ENCODE results near the gene RAX2. TPM values are rescaled to one million over a fixed set of nuclear protein-coding genes. Genes with fewer than 3 reads are reported as not detected.
A peak's percentile ranks its signal among the peaks of the same experiment; 100 is the strongest.

The RAX2 gene
- total and polyA plus RNA-seq, 2 donors: 0.07 to 0.09 TPM

GRCh38 chr19:3725640-3726310 lies 46.3 kb downstream of the RAX2 start:
- peaks cover 27 to 54% of the 10 kb centered on the region in 2 donors for H3K27me3 ChIP-seq (ENCODE audit: control insufficient read depth in 2 of 2, insufficient read depth in 1 of 2, low read length in 1 of 2)
- DNase-seq (ENCODE audit: low read depth in 6 of 9, low spot score in 9 of 9): no peak
- H3K36me3 ChIP-seq (ENCODE audit: control insufficient read depth in 2 of 2, insufficient read depth in 2 of 2, low read length in 1 of 2): no peaks in the 10 kb centered on the region
- H3K4me3 ChIP-seq (ENCODE audit: low read length in 2 of 2): no peak overlapping the region
- WGBS: 39% methylated on average over 14 of the region's 14 CpGs
- H3K4me1 ChIP-seq (ENCODE audit: control insufficient read depth in 2 of 2, insufficient read depth in 2 of 2, low read length in 2 of 2): peaks cover 0 to 10% of the 10 kb centered on the region in 2 donors
- peaks cover 4 to 20% of the 10 kb centered on the region in 2 donors for H3K9me3 ChIP-seq (ENCODE audit: control insufficient read depth in 2 of 2, insufficient read depth in 1 of 2, low read length in 1 of 2)
- H3K27ac ChIP-seq (ENCODE audit: low read depth in 1 of 2, low read length in 1 of 2): no peak overlapping the region

GRCh38 chr19:3725121-3725520 lies 46.9 kb downstream of the RAX2 start:
- H3K4me1 ChIP-seq (ENCODE audit: control insufficient read depth in 2 of 2, insufficient read depth in 2 of 2, low read length in 2 of 2): peaks cover 0 to 10% of the 10 kb centered on the region in 2 donors
- 84% methylated on average over 3 of the region's 3 CpGs for WGBS
- peaks cover 4 to 20% of the 10 kb centered on the region in 2 donors for H3K9me3 ChIP-seq (ENCODE audit: control insufficient read depth in 2 of 2, insufficient read depth in 1 of 2, low read length in 1 of 2)
- no peak overlapping the region for H3K27ac ChIP-seq (ENCODE audit: low read depth in 1 of 2, low read length in 1 of 2)
- no peaks in the 10 kb centered on the region for H3K36me3 ChIP-seq (ENCODE audit: control insufficient read depth in 2 of 2, insufficient read depth in 2 of 2, low read length in 1 of 2)
- H3K27me3 ChIP-seq (ENCODE audit: control insufficient read depth in 2 of 2, insufficient read depth in 1 of 2, low read length in 1 of 2): peaks cover 30 to 61% of the 10 kb centered on the region in 2 donors
- H3K4me3 ChIP-seq (ENCODE audit: low read length in 2 of 2): no peak overlapping the region
- no peak for DNase-seq (ENCODE audit: low read depth in 6 of 9, low spot score in 9 of 9)

GRCh38 chr19:3723883-3724282 lies 48.1 kb downstream of the RAX2 start:
- WGBS: 65% methylated on average over 8 of the region's 8 CpGs
- Histone ChIP-seq H3K9me3 (ENCODE audit: control insufficient read depth in 2 of 2, insufficient read depth in 1 of 2, low read length in 1 of 2) (peaks cover 4 to 20% of the 10 kb centered on the region in 2 donors), H3K4me3 (ENCODE audit: low read length in 2 of 2) (no peak overlapping the region), H3K4me1 (ENCODE audit: control insufficient read depth in 2 of 2, insufficient read depth in 2 of 2, low read length in 2 of 2) (peaks cover 0 to 10% of the 10 kb centered on the region in 2 donors), H3K27ac (ENCODE audit: low read depth in 1 of 2, low read length in 1 of 2) (no peak overlapping the region), H3K27me3 (ENCODE audit: control insufficient read depth in 2 of 2, insufficient read depth in 1 of 2, low read length in 1 of 2) (peaks cover 36 to 73% of the 10 kb centered on the region in 2 donors), H3K36me3 (ENCODE audit: control insufficient read depth in 2 of 2, insufficient read depth in 2 of 2, low read length in 1 of 2) (no peaks in the 10 kb centered on the region)
- DNase-seq (ENCODE audit: low read depth in 6 of 9, low spot score in 9 of 9): no peak

DNA sequence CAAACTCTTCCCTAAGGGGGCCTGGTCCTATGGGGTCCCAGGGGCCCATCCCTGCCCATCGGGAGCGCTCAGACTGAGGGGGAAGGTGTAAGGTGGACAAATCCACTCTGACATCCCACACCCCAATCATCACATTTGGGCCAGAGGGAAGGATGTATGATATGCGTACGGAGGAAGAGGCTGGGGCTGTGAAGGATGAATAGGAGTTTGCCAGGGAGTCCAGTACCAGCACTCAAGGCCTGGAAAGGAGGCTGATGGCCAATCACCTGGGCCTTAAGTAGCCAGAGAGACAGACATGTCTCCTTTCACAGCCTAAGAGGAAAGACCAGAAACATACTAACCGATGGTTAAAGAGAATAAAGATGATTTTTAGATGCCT lies 48.9 kb downstream of the RAX2 start:
- DNase-seq (ENCODE audit: low read depth in 6 of 9, low spot score in 9 of 9): no peak
- H3K27me3 ChIP-seq (ENCODE audit: control insufficient read depth in 2 of 2, insufficient read depth in 1 of 2, low read length in 1 of 2): peaks cover 36 to 75% of the 10 kb centered on the region in 2 donors
- peaks cover 0 to 10% of the 10 kb centered on the region in 2 donors for H3K4me1 ChIP-seq (ENCODE audit: control insufficient read depth in 2 of 2, insufficient read depth in 2 of 2, low read length in 2 of 2)
- H3K27ac ChIP-seq (ENCODE audit: low read depth in 1 of 2, low read length in 1 of 2): no peak overlapping the region
- no peak overlapping the region for H3K4me3 ChIP-seq (ENCODE audit: low read length in 2 of 2)
- H3K36me3 ChIP-seq (ENCODE audit: control insufficient read depth in 2 of 2, insufficient read depth in 2 of 2, low read length in 1 of 2): no peaks in the 10 kb centered on the region
- 87% methylated on average over 5 of the region's 5 CpGs for WGBS
- H3K9me3 ChIP-seq (ENCODE audit: control insufficient read depth in 2 of 2, insufficient read depth in 1 of 2, low read length in 1 of 2): peaks cover 4 to 20% of the 10 kb centered on the region in 2 donors

GRCh38 chr19:3722443-3723109 lies 49.5 kb downstream of the RAX2 start:
- Histone ChIP-seq H3K27ac (ENCODE audit: low read depth in 1 of 2, low read length in 1 of 2) (no peak overlapping the region), H3K36me3 (ENCODE audit: control insufficient read depth in 2 of 2, insufficient read depth in 2 of 2, low read length in 1 of 2) (no peaks in the 10 kb centered on the region), H3K4me3 (ENCODE audit: low read length in 2 of 2) (no peak overlapping the region), H3K4me1 (ENCODE audit: control insufficient read depth in 2 of 2, insufficient read depth in 2 of 2, low read length in 2 of 2) (peaks cover 0 to 10% of the 10 kb centered on the region in 2 donors), H3K27me3 (ENCODE audit: control insufficient read depth in 2 of 2, insufficient read depth in 1 of 2, low read length in 1 of 2) (peaks cover 36 to 75% of the 10 kb centered on the region in 2 donors), H3K9me3 (ENCODE audit: control insufficient read depth in 2 of 2, insufficient read depth in 1 of 2, low read length in 1 of 2) (peaks cover 4 to 20% of the 10 kb centered on the region in 2 donors)
- no peak for DNase-seq (ENCODE audit: low read depth in 6 of 9, low spot score in 9 of 9)
- 11% methylated on average over 30 of the region's 30 CpGs for WGBS

DNA sequence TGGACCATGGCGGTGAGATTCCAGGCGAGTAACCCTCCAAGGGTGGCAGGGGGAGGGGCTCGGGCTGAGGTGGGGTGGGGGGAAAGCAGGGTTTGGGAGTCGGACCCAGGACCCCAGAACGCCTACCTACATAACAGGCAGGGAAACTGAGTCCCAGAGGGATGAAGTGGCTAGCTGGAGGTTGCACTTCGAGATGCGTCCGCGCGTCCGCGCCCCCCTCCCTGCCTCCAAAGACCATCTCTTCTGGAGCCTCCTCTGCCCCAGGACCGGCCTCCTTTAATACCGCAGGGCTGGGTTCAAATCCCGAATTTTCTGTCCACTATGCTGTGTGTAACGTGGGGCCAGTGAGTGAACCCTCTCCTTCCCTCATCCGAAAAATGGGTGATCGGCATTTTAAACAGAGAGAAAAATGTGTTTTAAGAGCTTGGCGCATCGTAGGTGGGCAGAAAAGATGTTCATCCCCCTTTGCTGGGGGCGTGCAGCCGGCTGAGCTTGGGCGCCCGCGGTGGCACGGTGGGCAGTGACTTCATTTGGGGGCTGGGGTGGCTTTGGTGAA lies 50.1 kb downstream of the RAX2 start:
- WGBS: 7% methylated on average over 26 of the region's 26 CpGs
- Histone ChIP-seq H3K4me1 (ENCODE audit: control insufficient read depth in 2 of 2, insufficient read depth in 2 of 2, low read length in 2 of 2) (peaks cover 0 to 10% of the 10 kb centered on the region in 2 donors), H3K4me3 (ENCODE audit: low read length in 2 of 2) (no peak overlapping the region), H3K27me3 (ENCODE audit: control insufficient read depth in 2 of 2, insufficient read depth in 1 of 2, low read length in 1 of 2) (peaks cover 36 to 75% of the 10 kb centered on the region in 2 donors), H3K9me3 (ENCODE audit: control insufficient read depth in 2 of 2, insufficient read depth in 1 of 2, low read length in 1 of 2) (peaks cover 4 to 20% of the 10 kb centered on the region in 2 donors), H3K27ac (ENCODE audit: low read depth in 1 of 2, low read length in 1 of 2) (no peak overlapping the region), H3K36me3 (ENCODE audit: control insufficient read depth in 2 of 2, insufficient read depth in 2 of 2, low read length in 1 of 2) (no peaks in the 10 kb centered on the region)
- no peak for DNase-seq (ENCODE audit: low read depth in 6 of 9, low spot score in 9 of 9)

GRCh38 chr19:3721131-3721886 lies 50.7 kb downstream of the RAX2 start:
- no peak overlapping the region for H3K4me3 ChIP-seq (ENCODE audit: low read length in 2 of 2)
- 23% methylated on average over 46 of the region's 46 CpGs for WGBS
- no peak overlapping the region for H3K27ac ChIP-seq (ENCODE audit: low read depth in 1 of 2, low read length in 1 of 2)
- H3K9me3 ChIP-seq (ENCODE audit: control insufficient read depth in 2 of 2, insufficient read depth in 1 of 2, low read length in 1 of 2): peaks cover 4 to 20% of the 10 kb centered on the region in 2 donors
- H3K27me3 ChIP-seq (ENCODE audit: control insufficient read depth in 2 of 2, insufficient read depth in 1 of 2, low read length in 1 of 2): peaks cover 36 to 74% of the 10 kb centered on the region in 2 donors
- H3K36me3 ChIP-seq (ENCODE audit: control insufficient read depth in 2 of 2, insufficient read depth in 2 of 2, low read length in 1 of 2): no peaks in the 10 kb centered on the region
- DNase-seq (ENCODE audit: low read depth in 6 of 9, low spot score in 9 of 9): peak; percentile 42 to 84 (median 63)
- peaks cover 0 to 10% of the 10 kb centered on the region in 2 donors for H3K4me1 ChIP-seq (ENCODE audit: control insufficient read depth in 2 of 2, insufficient read depth in 2 of 2, low read length in 2 of 2)

DNA sequence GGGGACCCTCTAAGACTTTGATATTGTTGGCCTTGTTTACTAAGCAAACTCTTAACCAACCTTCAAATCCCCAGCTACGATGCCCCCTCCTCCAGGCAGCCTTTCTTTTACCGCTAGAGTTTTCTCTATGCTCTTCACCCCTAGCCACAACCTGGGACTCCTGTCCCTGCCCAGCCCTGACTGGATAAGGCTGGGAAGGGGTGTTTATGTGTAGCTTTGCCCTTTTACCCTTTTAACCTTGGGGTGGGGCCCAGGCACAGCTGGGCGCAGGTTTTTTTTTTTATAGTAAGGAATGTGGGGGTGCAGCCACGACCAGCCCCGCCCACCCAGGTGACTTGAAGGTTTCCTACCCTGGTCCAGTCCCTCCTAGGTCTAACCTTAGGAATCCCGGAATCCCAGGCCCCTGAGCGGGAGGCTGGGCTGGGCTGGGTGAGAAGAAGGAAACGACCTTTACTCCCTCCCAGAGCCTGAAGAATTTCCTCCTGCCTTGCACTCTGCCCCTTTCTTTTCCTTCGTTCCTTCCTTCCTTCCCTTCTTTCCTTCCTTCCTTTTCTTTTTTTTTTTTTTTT lies 51.6 kb downstream of the RAX2 start:
- DNase-seq (ENCODE audit: low read depth in 6 of 9, low spot score in 9 of 9): no peak
- Histone ChIP-seq H3K9me3 (ENCODE audit: control insufficient read depth in 2 of 2, insufficient read depth in 1 of 2, low read length in 1 of 2) (peaks cover 3 to 20% of the 10 kb centered on the region in 2 donors), H3K4me3 (ENCODE audit: low read length in 2 of 2) (no peak overlapping the region), H3K27me3 (ENCODE audit: control insufficient read depth in 2 of 2, insufficient read depth in 1 of 2, low read length in 1 of 2) (peaks cover 34 to 65% of the 10 kb centered on the region in 2 donors), H3K27ac (ENCODE audit: low read depth in 1 of 2, low read length in 1 of 2) (no peak overlapping the region), H3K4me1 (ENCODE audit: control insufficient read depth in 2 of 2, insufficient read depth in 2 of 2, low read length in 2 of 2) (peaks cover 0 to 10% of the 10 kb centered on the region in 2 donors), H3K36me3 (ENCODE audit: control insufficient read depth in 2 of 2, insufficient read depth in 2 of 2, low read length in 1 of 2) (no peaks in the 10 kb centered on the region)
- 33% methylated on average over 9 of the region's 9 CpGs for WGBS
